ENCODE measurements around the gene BMP7.

GRCh38 chr20:57310821-57311514 is 44.5 kb upstream of the BMP7 start:
- no peak for TF ChIP-seq POLR2AphosphoS5 (IDR thresholded peaks at IDR 0.05; ENCODE audit: borderline replicate concordance, low read depth, low read length)
- TF ChIP-seq EZH2 (IDR thresholded peaks at IDR 0.05), result no peak
- no peak for TF ChIP-seq FOXP2 (optimal IDR thresholded peaks at IDR 0.05; ENCODE audit: control extremely low read depth, extremely low read length, insufficient read depth)
